H1 (cell line): ENCODE measurements around the gene DNAJC17. TPM values are rescaled to one million over a fixed set of nuclear protein-coding genes. Genes with fewer than 3 reads are reported as not detected.

Source experiments
- CTCF ChIA-PET: fragments of 300-600 bp; sonication (Branson Sonifier 250); formaldehyde crosslinking; loops from one replicate; lab custom pipeline; 2021; ENCODE audit not compliant: partially characterized antibody; lab: Charles Lee
- POLR2A ChIA-PET: fragments of 300-600 bp; sonication (Branson Sonifier 250); formaldehyde crosslinking; loops from one replicate; lab custom pipeline; 2021; ENCODE audit warnings: inconsistent platforms; ENCODE audit not compliant: partially characterized antibody; lab: Charles Lee
- DNase-seq, 2 experiments: peaks; one replicate each; pipeline versions ENCODE4 v3.0.0 to v3.0.0-alpha.2; 2010 to 2022; ENCODE audit warnings: low spot score in 2 of 2, low read depth in 1 of 2, mixed read lengths in 1 of 2
- FAIRE-seq: peaks from 2 replicates; lab custom pipeline; 2011; peaks lifted over from hg19 to GRCh38; lab: Jason Lieb, UNC
- H2AFZ ChIP-seq: 2 replicates; pipeline ENCODE4 v1.8.1; 2012; ENCODE audit warnings: low read length, inconsistent platforms
- H2AK5ac ChIP-seq: 2 replicates; pipeline ENCODE4 v1.6.1; 2013; ENCODE audit warnings: low read depth, low read length
- H2BK120ac ChIP-seq: replicated peaks from 2 replicates; pipeline ENCODE3; 2013; ENCODE audit warnings: low read depth, low read length, inconsistent platforms
- H2BK12ac ChIP-seq: 2 replicates; pipeline ENCODE4 v1.6.1; 2013; ENCODE audit warnings: low read depth, low read length
- H2BK15ac ChIP-seq: 2 replicates; pipeline ENCODE4 v1.6.1; 2013; ENCODE audit warnings: low read length
- H2BK20ac ChIP-seq: 2 replicates; pipeline ENCODE4 v1.6.1; 2013; ENCODE audit warnings: low read length
- H2BK5ac ChIP-seq: 2 replicates; pipeline ENCODE4 v1.6.1; 2013; ENCODE audit warnings: low read depth, low read length
- H3K14ac ChIP-seq: 2 replicates; pipeline ENCODE4 v1.6.1; 2013; ENCODE audit warnings: inconsistent platforms; ENCODE audit not compliant: insufficient read length
- H3K18ac ChIP-seq: 2 replicates; pipeline ENCODE4 v1.6.1; 2013; ENCODE audit warnings: low read length; ENCODE audit errors: extremely low read depth
- H3K23ac ChIP-seq: 2 replicates; pipeline ENCODE4 v1.6.1; 2013; ENCODE audit warnings: inconsistent platforms; ENCODE audit not compliant: insufficient read length
- H3K23me2 ChIP-seq: 2 replicates; pipeline ENCODE4 v1.6.1; 2013; ENCODE audit warnings: low read depth, low read length
- H3K27ac ChIP-seq: 2 replicates; pipeline ENCODE4 v1.6.1; 2011; ENCODE audit warnings: low read depth, low read length, inconsistent platforms
- H3K27me3 ChIP-seq, 4 experiments: replicated peaks in 1 of 4; 1 replicate in 1 of 4; 2 replicates in 3 of 4; pipeline versions ENCODE4 v1.6.1 to v1.8.1; 2011 to 2013; ENCODE audit warnings: low read length in 3 of 4, mild to moderate bottlenecking in 3 of 4, inconsistent platforms in 2 of 4, mixed read lengths in 2 of 4, moderate library complexity in 1 of 4; ENCODE audit not compliant: control insufficient read depth in 3 of 4, insufficient read depth in 3 of 4; ENCODE audit errors: extremely low read depth in 1 of 4
- H3K36me3 ChIP-seq, 4 experiments: 2 replicates each; pipeline versions ENCODE4 v1.6.1 to v1.8.1; 2011 to 2013; ENCODE audit warnings: mild to moderate bottlenecking in 4 of 4, low read length in 3 of 4, moderate library complexity in 2 of 4, control low read depth in 1 of 4, inconsistent platforms in 1 of 4; ENCODE audit not compliant: insufficient read depth in 4 of 4, control insufficient read depth in 2 of 4
- H3K4ac ChIP-seq: replicated peaks from 2 replicates; pipeline ENCODE3; 2013; ENCODE audit warnings: low read length, low read depth, mixed read lengths, inconsistent platforms; ENCODE audit not compliant: insufficient read length
- H3K4me1 ChIP-seq, 4 experiments: replicated peaks in 1 of 4; 1 replicate in 1 of 4; 2 replicates in 3 of 4; pipeline versions ENCODE4 v1.6.1 to v1.8.1; 2011 to 2013; ENCODE audit warnings: low read length in 3 of 4, inconsistent platforms in 2 of 4, mixed read lengths in 1 of 4; ENCODE audit not compliant: insufficient read depth in 4 of 4, control insufficient read depth in 3 of 4
- H3K4me2 ChIP-seq, 2 experiments: 2 replicates each; pipeline versions ENCODE4 v1.6.1 to v1.8.1; 2011 to 2013; ENCODE audit warnings: low read depth in 2 of 2, low read length in 2 of 2, control low read depth in 1 of 2, inconsistent platforms in 1 of 2, mild to moderate bottlenecking in 1 of 2; ENCODE audit not compliant: insufficient read depth in 1 of 2
- H3K4me3 ChIP-seq, 4 experiments: fragments of 200-600, 300-600 bp in 1 of 4; sonication (generic), shearing (Covaris generic), sonication (Bioruptor Twin) in 1 of 4; 2 replicates each; pipeline versions ENCODE4 v1.5.1 to v1.8.1; 2011 to 2016; ENCODE audit warnings: low read length in 4 of 4, low read depth in 3 of 4, control low read depth in 2 of 4, inconsistent platforms in 2 of 4, mild to moderate bottlenecking in 2 of 4, mixed read lengths in 1 of 4, moderate library complexity in 1 of 4; ENCODE audit not compliant: insufficient read depth in 2 of 4; ENCODE audit errors: extremely low read depth in 1 of 4
- H3K56ac ChIP-seq: replicated peaks from 2 replicates; pipeline ENCODE3; 2013; ENCODE audit warnings: low read depth, mild to moderate bottlenecking, mixed read lengths, low read length, inconsistent platforms; ENCODE audit not compliant: insufficient read length
- H3K79me1 ChIP-seq: 2 replicates; pipeline ENCODE4 v1.6.1; 2013; ENCODE audit warnings: low read depth, low read length, control low read depth
- H3K79me2 ChIP-seq, 2 experiments: 2 replicates each; pipeline versions ENCODE4 v1.6.1 to v1.8.1; 2012 to 2013; ENCODE audit warnings: low read length in 2 of 2, mild to moderate bottlenecking in 2 of 2, inconsistent platforms in 1 of 2; ENCODE audit not compliant: insufficient read depth in 2 of 2, control insufficient read depth in 1 of 2
- H3K9ac ChIP-seq, 4 experiments: replicated peaks in 1 of 4; 1 replicate in 1 of 4; 2 replicates in 3 of 4; pipeline versions ENCODE4 v1.6.1 to v1.8.1; 2011 to 2013; ENCODE audit warnings: low read depth in 3 of 4, low read length in 3 of 4, control low read depth in 2 of 4, mild to moderate bottlenecking in 2 of 4, moderate library complexity in 2 of 4, inconsistent platforms in 1 of 4; ENCODE audit errors: extremely low read depth in 1 of 4
- H3K9me3 ChIP-seq, 2 experiments: 2 replicates each; pipeline versions ENCODE4 v1.6.1 to v1.8.1; 2012 to 2013; ENCODE audit warnings: mild to moderate bottlenecking in 2 of 2, moderate library complexity in 2 of 2, control low read depth in 1 of 2, inconsistent platforms in 1 of 2, low read depth in 1 of 2, low read length in 1 of 2, mixed read lengths in 1 of 2; ENCODE audit not compliant: insufficient read depth in 2 of 2
- H4K20me1 ChIP-seq, 2 experiments: replicated peaks in 1 of 2; 2 replicates each; pipeline versions ENCODE3 to v1.8.1; 2011 to 2013; ENCODE audit warnings: inconsistent platforms in 2 of 2, low read length in 2 of 2, mild to moderate bottlenecking in 1 of 2; ENCODE audit not compliant: insufficient read depth in 2 of 2, control insufficient read depth in 1 of 2
- H4K5ac ChIP-seq: 2 replicates; pipeline ENCODE4 v1.6.1; 2013; ENCODE audit warnings: low read length, low read depth, mixed read lengths, inconsistent platforms; ENCODE audit not compliant: insufficient read length
- H4K8ac ChIP-seq: 2 replicates; pipeline ENCODE4 v1.8.0; 2013; ENCODE audit warnings: mild to moderate bottlenecking, moderate library complexity, low read length, inconsistent platforms; ENCODE audit not compliant: insufficient read depth; ENCODE audit errors: extremely low read depth
- H4K91ac ChIP-seq: replicated peaks from 2 replicates; pipeline ENCODE3; 2013; ENCODE audit warnings: low read length, mixed read lengths, inconsistent platforms; ENCODE audit not compliant: insufficient read length
- CEBPB ChIP-seq: IDR thresholded peaks from 2 replicates; pipeline ENCODE4 v1.6.1; 2012; ENCODE audit warnings: low read depth, low read length
- GTF2F1 ChIP-seq: IDR thresholded peaks from 2 replicates; pipeline ENCODE4 v1.6.1; 2012; ENCODE audit warnings: low read depth, low read length, improper control_type of control experiment, borderline replicate concordance
- KDM4A ChIP-seq: IDR thresholded peaks from one replicate; pipeline ENCODE4 v1.7.1; 2012; ENCODE audit warnings: low read depth, mild to moderate bottlenecking, moderate library complexity, low read length, inconsistent platforms; ENCODE audit not compliant: severe bottlenecking
- NRF1 ChIP-seq: IDR thresholded peaks from 2 replicates; pipeline ENCODE4 v1.6.1; 2011; ENCODE audit warnings: mild to moderate bottlenecking, low read depth, low read length, improper control_type of control experiment
- PHF8 ChIP-seq: fragments of 200-600 bp; sonication (generic); conservative IDR thresholded peaks from 2 replicates; pipeline ENCODE4 v1.7.1; 2012; ENCODE audit warnings: low read depth, mild to moderate bottlenecking, inconsistent platforms, low read length, moderate library complexity
- POLR2AphosphoS5 ChIP-seq: IDR thresholded peaks from 2 replicates; pipeline ENCODE4 v1.6.1; 2011; ENCODE audit warnings: low read depth, low read length
- RFX5 ChIP-seq: IDR thresholded peaks from 2 replicates; pipeline ENCODE4 v1.6.1; 2011; ENCODE audit warnings: low read depth, low read length, improper control_type of control experiment, borderline replicate concordance
- SAP30 ChIP-seq: fragments of 300-600 bp; sonication (generic); IDR thresholded peaks from 2 replicates; pipeline ENCODE4 v1.7.1; 2012; ENCODE audit warnings: low read length, moderate library complexity, mild to moderate bottlenecking, inconsistent platforms; ENCODE audit not compliant: insufficient read depth, insufficient replicate concordance
- SUZ12 ChIP-seq: fragments of 200-600 bp; sonication (generic); IDR thresholded peaks from 2 replicates; pipeline ENCODE4 v1.6.1; 2012; ENCODE audit warnings: mild to moderate bottlenecking, inconsistent platforms, low read length, moderate library complexity, mixed read lengths
- TAF7 ChIP-seq: optimal IDR thresholded peaks from 2 replicates; pipeline ENCODE3; 2011; ENCODE audit warnings: low read depth, mild to moderate bottlenecking, inconsistent platforms, low read length, moderate library complexity, borderline replicate concordance
- TBP ChIP-seq: IDR thresholded peaks from 2 replicates; pipeline ENCODE4 v1.6.1; 2011; ENCODE audit warnings: low read depth, low read length, improper control_type of control experiment
- TCF12 ChIP-seq: IDR thresholded peaks from 2 replicates; pipeline ENCODE4 v1.6.1; 2011; ENCODE audit warnings: low read depth, mild to moderate bottlenecking, low read length
- YY1 ChIP-seq: IDR thresholded peaks from 2 replicates; pipeline ENCODE4 v1.6.1; 2011; ENCODE audit warnings: low read depth, mild to moderate bottlenecking, low read length
- WGBS, 2 experiments: shearing (Covaris generic) in 1 of 2; methylation state at CpG; one replicate each; pipeline versions ENCODE4 v1.1.6 to v1.1.7; 2013 to 2015; ENCODE audit warnings: low lambda C conversion rate in 2 of 2, mixed read lengths in 2 of 2, inconsistent platforms in 1 of 2, low coverage in 1 of 2, missing lambda C conversion rate in 1 of 2; ENCODE audit not compliant: insufficient replicate concordance in 2 of 2, insufficient coverage in 1 of 2, insufficient read length in 1 of 2; ENCODE audit errors: extremely low coverage in 1 of 2, missing lambda C conversion rate in 1 of 2; 5-methylcytosine and 5-hydroxymethylcytosine counted together
- polyA plus RNA-seq, 7 experiments: library from polyadenylated mRNA; depleted of rRNA in 3 of 7; stranded (reverse) in 5 of 7; unstranded in 2 of 7; fragments of >200 nt in 5 of 7; fragments of 200-250 nt in 2 of 7; gene quantifications; 1 replicate in 5 of 7; 2 replicates in 1 of 7; 4 replicates in 1 of 7; pipeline versions ENCODE4 v1.2.1 to v1.2.3, GENCODE V29; 2011 to 2013; ENCODE audit warnings: missing spikeins in 2 of 7, mixed read lengths in 2 of 7
- total RNA-seq: library from RNA; stranded (reverse); fragmentation: NEBNext Ultra II Directional; extraction: Animal tissue kit (Norgen Biotek cat#: 25700); gene quantifications from 2 replicates; pipeline ENCODE4 v1.2.1, GENCODE V29; 2021
- TF ChIP-seq, protein P1 (sequence below): IDR thresholded peaks from 2 replicates; pipeline ENCODE4 v1.6.1; 2012; ENCODE audit warnings: inconsistent platforms

Gene DNAJC17
- total and polyA plus RNA-seq, 2 of the 8 experiments (the other 6 are each of a cell fraction or from before 2014, with no cell fraction given) = 39.5 to 45.4 TPM

DNA sequence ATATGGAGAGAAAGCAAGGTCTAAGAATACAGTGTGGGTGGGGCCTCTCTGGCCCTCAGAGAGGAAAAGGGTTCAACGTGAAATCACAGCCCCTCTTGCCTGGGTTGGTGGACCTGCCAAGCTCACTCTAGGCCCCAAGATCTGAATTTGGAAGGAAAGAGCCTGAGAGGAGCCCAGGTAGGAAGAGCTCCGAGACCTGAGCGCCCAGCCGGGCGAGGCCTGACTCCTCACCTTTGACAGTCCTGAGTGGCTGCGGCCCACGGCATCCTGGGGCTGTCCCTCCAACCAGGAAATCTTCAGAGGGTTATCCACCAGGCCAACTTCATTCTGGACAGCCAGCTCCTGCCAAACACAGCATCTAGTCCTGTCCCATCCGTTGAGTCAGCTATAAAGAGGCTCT, 33.8 kb downstream of the DNAJC17 start:
- Histone ChIP-seq H3K27me3 (no peaks in the 10 kb centered on the region), H2BK120ac (no peak overlapping the region), H3K4me3 (no peak overlapping the region), H3K4me1 (no peaks in the 10 kb centered on the region), H3K4me2 (no peak overlapping the region), H2AFZ (no peak overlapping the region), H3K23ac (no peak overlapping the region), H3K23me2 (no peaks in the 10 kb centered on the region), H3K9me3 (no peaks in the 10 kb centered on the region), H3K79me1 (no peaks in the 10 kb centered on the region; the same call in 1 of the 2 replicates), H4K5ac (no peak overlapping the region), H4K20me1 (peaks cover 0 to 2% of the 10 kb centered on the region in 2 experiments), H3K18ac (no peak overlapping the region), H3K36me3 (peaks cover 0 to 20% (median 4%) of the 10 kb centered on the region in 4 experiments; a peak in 3 of 8 replicates), H2BK20ac (no peak overlapping the region), H3K56ac (no peak overlapping the region), H2AK5ac (no peak overlapping the region), H2BK12ac (no peak overlapping the region), H4K91ac (no peak overlapping the region), H3K14ac (no peak overlapping the region), H3K9ac (no peak overlapping the region), H3K79me2 (no peaks in the 10 kb centered on the region), H3K27ac (no peak overlapping the region), H4K8ac (no peak overlapping the region), H2BK5ac (no peak overlapping the region), H3K4ac (no peak overlapping the region), H2BK15ac (no peak overlapping the region)
- WGBS, 2 experiments = 89% methylated on average over 8 of the region's 8 CpGs; no CpG with 5 or more reads in 1 of the 2 experiments
- DNase-seq (no peak), FAIRE-seq (no peak)
- CTCF ChIA-PET = interaction anchor here (0.6 to 15.3 kb wide), 7 partner anchors 10 to 99 kb away, joined by 3 to 184 read pairs (median 3); no protein-coding TSS in a partner anchor
- POLR2A ChIA-PET = interaction anchor here (1.0 to 3.0 kb wide), 4 partner anchors 10 to 79 kb away, joined by 3 to 11 read pairs (median 5); partner anchors contain the start of genes GCHFR and RAD51
- TF ChIP-seq RFX5 (no peak), PHF8 (no peak), TAF7 (no peak), CEBPB (no peak), SUZ12 (no peak), TCF12 (no peak), KDM4A (no peak), GTF2F1 (no peak), NRF1 (no peak), SAP30 (no peak), POLR2AphosphoS5 (no peak), TBP (no peak), YY1 (no peak)
- TF ChIP-seq, protein P1, sequence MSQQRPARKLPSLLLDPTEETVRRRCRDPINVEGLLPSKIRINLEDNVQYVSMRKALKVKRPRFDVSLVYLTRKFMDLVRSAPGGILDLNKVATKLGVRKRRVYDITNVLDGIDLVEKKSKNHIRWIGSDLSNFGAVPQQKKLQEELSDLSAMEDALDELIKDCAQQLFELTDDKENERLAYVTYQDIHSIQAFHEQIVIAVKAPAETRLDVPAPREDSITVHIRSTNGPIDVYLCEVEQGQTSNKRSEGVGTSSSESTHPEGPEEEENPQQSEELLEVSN = no peak
